ENCODE data around the gene HOXB1. TPM values are rescaled to one million over a fixed set of nuclear protein-coding genes. Genes with fewer than 3 reads are reported as not detected.

HOXB1 gene
- total RNA-seq: not detected in 2 replicates

DNA sequence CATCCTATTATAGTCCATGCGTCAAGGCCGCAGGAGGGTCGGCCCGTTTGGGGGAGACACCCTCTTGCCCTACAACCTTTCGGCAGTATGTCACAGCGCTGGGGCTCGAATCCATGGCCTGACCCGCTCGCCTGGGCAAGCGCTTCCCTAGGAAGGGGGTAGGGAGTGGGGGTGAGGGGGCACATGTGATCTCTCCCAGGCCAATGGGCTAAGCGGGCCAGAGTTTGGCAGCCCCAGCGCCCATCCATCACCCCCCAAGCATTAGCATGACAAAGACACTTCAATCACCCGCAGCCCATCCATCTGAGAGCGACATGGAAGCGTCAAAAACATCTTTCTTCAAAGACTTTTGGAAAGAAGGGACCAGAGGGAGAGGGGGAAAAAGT lies at the start of gene HOXB1:
TSS of gene HOXB1 (minus strand) at position 125 of the 386 bp plus-strand sequence. CDS start at position 18, 107 bp downstream.

GRCh38 chr17:48577946-48578615 lies 47.3 kb upstream of the HOXB1 start, which contains the start of gene HOXB4:
Gene HOXB4, minus strand, starts transcription at chr17:48578350. Its CDS starts 31 bp downstream, at chr17:48578319.

GRCh38 chr17:48545022-48545375 lies 14.2 kb upstream of the HOXB1 start, which contains the start of gene HOXB2:
Gene HOXB2, minus strand, starts transcription at chr17:48545109. Its CDS starts 198 bp downstream, at chr17:48544911.

Small RNAs within 50 kb of the gene (small RNA-seq; reads per million reads assigned to genes)
- not detected for gene RF00019

Other genes with a start within 250 kb of the HOXB1 start
- gene SKAP1, start 100.8 kb downstream of the HOXB1 start, total RNA-seq: 0.36 TPM in 1 of 2 replicates, not detected in the other
- 6.8 and 8.1 TPM in 2 replicates for gene HOXB2, start 14.1 kb upstream of the HOXB1 start, total RNA-seq
- gene HOXB4, start 47.3 kb upstream of the HOXB1 start, total RNA-seq: 4.8 and 15.7 TPM in 2 replicates
- gene HOXB3, start 59.2 kb upstream of the HOXB1 start, total RNA-seq: 15.2 and 47.1 TPM in 2 replicates
- 0.13 and 1.5 TPM in 2 replicates for gene HOXB5, start 62.8 kb upstream of the HOXB1 start, total RNA-seq
- 2.5 and 34.7 TPM in 2 replicates for gene HOXB6, start 74.0 kb upstream of the HOXB1 start, total RNA-seq
- 1.1 and 13.4 TPM in 2 replicates for gene HOXB7, start 80.0 kb upstream of the HOXB1 start, total RNA-seq
- 2.9 TPM in 1 of 2 replicates, not detected in the other for gene HOXB8, start 84.3 kb upstream of the HOXB1 start, total RNA-seq
- 1.4 TPM in 1 of 2 replicates, not detected in the other for gene HOXB9, start 95.3 kb upstream of the HOXB1 start, total RNA-seq
- not detected in 2 replicates for gene PRAC1, start 191.5 kb upstream of the HOXB1 start, total RNA-seq
- not detected in 2 replicates for gene PRAC2, start 192.2 kb upstream of the HOXB1 start, total RNA-seq
- gene HOXB13, start 197.7 kb upstream of the HOXB1 start, total RNA-seq: 0.07 TPM in 1 of 2 replicates, not detected in the other